ENCODE data around the gene WNT2.

Gene WNT2

DNA sequence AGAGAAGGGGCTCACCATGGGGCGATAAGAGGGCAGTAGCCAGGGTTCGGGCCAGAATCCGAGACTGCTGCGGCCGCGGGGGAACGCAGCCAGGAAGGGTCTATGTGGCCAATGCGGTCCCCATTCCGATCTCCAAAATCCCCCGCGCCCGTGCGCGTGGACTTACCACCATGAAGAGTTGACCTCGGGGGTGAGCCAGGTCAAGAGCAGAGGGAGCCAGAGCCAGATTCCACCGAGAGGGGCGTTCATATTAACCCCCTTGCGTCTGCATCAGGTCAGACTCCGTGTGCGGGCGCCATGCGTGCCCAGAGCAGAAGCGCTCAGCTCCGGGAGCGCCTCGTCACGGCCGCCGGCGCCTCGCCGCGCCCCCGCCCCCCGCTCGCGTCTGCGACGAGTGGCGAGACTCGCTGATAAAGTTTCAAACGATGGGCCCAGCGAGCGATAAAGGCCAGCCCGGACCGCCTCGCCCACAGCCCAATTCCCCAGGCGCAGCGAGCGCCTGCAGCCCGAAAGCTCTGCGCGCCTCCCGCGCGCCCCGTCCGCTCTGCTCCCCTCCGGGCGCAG is at the start of gene WNT2:
TSS of gene WNT2 (minus strand) at position 318 of the 564 bp plus-strand sequence. CDS start at position 249, 69 bp downstream.
- DNase-seq = no peak

DNA sequence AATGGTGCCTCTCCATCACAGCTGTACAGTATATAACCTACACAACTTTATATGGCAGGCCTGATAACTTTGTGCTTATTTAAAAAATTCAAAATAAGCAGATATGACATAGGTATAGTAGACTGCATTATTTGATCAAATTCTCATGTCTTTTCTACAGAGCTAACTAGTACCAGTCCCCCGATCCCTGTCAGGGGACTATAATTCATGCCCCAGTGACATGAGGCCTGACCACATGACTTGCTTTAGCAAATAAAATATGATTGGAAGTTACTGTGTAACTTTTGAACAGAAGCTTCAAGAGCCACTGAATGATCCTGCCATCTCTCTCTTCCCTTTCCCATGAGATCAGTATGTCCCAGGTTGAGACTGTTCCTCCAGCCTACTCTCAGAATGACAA is 49.2 kb upstream of the WNT2 start:
- DNase-seq = no peak

DNA sequence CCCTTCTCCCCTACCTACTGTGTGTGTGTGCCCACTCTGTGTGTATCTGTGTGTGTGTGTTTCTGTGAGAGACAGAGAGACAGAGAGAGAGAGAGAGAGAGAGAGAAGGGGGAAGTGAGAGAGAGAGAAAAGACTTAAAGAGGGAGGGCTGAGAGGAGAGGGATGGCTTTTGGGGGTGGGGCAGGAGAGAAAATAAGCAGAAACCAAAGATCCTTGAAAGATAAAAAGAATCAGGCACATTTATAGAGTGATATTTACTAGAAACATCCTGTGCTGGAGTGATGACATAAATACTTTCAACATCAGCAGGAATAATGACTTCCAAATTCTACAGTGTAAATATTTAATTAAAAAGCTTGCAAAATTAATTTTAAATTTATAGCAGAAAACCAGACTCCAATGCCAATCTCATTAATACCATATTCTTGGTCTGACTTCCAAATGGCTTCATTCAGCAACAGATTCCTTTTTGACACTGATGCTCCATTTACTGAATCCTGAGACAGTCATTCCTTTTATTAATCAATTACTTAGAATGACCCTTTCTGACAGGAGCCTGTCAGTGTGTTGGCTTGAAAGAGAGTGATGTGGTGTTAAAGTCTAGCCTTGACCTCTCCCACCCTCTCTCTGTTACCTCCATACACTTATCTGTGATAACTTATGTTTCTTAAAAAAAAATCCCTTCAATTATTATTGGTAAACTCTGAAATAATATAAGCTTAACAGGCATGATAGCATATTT is 41.7 kb upstream of the WNT2 start:
- DNase-seq = no peak

DNA sequence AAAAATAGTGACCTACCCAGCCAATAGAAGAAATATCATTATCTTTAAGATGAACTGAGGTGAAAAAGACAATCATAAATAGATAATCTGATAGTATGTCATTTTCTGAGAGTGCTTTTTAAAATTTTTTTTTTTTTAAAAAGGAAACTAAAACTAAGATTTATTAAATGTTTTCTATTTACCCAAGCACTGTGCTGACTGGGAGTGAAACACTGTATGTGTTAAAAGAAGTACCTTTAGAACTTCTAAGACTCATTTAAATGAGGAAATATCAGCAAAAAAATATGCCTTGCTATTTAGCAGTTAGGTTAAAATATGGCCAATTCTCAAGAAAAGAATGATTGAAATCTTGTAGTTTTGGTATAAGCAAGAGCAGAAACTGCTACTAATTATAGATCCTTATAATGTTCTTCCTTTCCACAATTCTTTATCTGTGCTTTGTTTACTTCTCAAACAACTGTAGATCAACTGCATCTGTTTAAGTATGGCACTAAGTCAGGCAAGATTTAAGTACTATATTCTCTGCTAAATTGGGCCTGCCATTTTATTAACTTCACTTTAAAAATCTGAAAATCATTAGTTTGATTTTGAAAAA is 39.5 kb upstream of the WNT2 start:
- DNase-seq = no peak

DNA sequence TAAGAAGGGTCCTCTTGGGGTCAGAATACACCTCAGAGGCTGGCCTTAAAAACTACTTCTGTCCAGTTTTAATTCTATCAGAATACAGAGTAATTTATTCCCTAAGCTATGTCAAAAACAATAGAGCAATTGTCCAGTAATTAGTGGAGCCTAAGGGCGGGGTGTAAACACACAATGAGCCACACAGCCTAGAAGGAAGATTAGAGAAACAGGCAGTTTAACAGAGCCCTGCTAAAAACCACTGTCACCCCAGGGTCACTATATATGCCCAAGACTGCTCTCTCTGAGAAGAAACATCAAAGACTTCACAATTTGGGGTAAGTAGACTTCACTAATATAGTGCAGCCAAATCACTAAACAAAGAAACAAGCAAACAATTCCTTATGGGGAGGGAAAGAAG is 27.2 kb upstream of the WNT2 start:
- DNase-seq = no peak

DNA sequence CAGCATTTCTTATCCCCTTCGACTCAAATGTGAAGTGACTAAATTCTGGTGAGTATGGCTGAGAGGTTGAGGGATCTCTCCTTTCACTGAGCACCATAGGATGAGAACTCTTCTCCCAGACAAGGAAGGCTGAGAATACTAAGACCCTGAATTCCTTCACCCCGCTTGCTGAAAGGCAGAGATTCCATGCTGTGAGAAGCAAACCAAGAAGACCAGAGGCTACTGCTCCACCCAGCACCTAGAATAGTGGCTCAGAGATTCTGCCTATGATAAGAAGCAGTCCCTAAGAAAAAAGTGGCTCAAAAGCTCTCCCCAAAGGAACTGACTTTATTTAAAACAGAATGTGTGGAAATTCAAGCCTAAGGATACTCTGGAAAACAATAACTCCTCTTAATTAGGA is 26.7 kb upstream of the WNT2 start:
- no peak for DNase-seq

DNA sequence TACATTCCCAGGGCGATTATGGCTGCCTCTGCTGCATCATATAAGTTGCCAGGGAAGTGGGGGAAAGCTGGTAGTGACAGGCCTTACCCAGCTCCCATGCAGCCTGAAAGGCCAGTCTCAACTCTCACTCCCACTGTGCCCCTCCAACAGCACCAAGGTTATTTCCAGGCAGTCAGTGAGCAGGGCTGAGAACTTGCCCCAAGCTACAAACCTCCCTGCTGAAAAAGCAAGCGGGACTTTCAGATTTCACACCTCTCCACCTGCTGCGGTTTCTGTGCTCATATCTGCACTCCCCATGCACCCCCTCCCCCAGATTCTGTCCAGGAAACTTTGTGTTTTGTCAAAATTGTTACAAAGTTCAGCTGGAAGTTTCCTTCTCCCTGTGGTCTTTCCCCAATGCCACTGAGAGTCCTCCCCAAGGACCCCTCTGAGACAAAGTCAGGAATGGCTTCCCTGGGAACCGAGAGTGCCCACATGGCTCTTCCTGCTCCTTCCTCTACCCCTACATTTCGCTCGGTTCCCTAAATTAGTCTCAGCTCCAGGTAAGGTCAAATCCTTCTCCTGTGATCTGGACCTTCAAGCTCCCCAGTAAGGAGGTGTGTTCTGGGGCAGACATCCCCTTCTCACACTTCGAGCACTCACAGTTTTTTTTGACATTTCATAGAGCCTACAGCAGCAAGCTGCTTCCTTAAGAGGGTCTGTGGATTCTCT is 25.3 kb upstream of the WNT2 start:
- DNase-seq = peak; percentile 17

DNA sequence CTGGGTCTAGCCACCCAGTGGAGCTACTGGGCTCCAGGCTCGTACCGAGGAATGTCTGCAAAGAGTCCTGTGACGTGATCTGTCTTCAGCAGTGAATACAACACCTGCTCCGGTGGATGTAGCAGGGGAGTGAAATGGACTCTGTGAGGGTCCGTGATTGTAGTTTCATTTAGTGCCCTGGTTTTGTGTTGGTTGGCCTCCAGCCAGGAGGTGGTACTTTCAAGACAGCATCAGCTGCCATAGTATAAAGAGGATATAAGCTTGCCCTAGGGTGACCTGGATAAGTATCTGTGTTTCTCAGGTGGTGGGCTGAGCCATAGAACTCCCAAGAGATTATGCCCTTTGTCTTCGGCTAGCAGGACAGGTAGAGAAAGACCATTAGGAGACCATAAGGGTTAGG is 24.6 kb upstream of the WNT2 start:
- no peak for DNase-seq

DNA sequence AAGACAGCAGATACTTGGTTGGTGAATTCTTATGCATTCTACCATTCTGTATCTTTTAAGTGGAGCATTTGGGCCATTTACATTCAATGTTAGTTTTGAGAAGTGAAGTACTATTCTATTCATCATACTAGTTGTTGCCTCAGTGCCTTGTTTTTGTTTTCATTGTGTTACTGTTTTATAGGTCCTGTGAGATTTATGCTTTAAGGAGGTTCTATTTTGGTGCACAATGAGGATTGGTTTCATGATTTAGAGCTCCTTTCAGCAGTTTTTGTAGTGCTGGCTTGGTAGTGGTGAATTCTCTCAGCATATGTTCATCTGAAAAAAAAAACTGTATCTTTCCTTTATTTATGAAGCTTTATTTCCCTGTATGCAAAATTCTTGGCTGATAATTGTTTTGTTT is 23.3 kb upstream of the WNT2 start:
- no peak for DNase-seq

DNA sequence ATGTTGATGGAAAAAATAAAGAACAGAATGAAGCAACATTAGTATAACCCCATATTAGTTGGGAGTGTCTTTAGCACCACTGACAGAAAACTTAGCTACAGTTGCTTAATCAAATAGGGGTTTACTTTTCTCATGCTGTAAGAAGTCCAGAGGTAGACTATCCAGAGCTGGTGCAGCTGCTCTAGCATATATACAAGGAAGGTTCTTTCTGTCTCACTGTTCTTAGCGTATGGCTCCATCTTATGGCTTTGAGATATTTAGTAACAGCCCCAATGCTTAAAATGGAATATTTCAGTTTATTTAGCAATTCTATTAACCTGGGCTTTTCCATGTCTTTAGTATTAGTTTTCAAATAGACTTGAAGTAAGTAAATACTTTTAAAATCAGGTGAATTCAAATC is 15.2 kb upstream of the WNT2 start:
- no peak for DNase-seq

DNA sequence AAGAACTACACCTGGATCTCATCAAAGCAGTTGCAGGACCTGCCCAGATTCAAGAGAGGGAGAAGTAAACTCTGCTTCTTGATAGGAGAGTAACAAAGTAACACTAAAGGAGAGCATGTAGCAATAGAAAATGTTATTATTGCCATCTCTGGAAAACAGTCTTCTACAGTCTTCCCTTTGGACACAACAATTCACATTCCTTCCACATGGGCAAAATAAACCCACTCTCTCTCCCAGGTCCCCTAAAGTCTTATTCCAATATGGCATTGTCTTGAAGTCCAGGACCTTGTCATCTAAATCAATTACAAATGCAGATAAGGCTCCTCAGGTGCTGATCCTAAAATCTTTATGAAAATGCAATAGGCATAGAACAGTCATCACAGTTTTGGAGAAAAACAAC is 10.3 kb upstream of the WNT2 start:
- DNase-seq = no peak

DNA sequence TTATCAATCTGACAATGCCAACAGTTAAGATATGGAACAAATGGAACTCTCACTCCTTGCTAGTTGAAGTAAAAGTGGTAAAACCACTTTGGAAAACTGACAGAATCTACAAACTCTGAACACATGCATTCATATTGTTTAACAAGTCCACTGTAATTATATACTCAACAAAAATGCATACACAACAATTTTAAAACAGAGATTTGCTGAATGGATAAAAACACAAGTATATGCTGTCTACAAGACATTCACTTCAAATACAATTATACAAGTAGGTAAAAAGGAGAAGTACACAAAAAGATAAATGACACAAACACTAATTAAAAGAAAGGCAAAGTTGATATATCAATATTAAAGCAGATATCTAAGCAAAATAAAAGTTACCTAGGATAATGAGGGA is 9.2 kb upstream of the WNT2 start:
- DNase-seq = no peak

DNA sequence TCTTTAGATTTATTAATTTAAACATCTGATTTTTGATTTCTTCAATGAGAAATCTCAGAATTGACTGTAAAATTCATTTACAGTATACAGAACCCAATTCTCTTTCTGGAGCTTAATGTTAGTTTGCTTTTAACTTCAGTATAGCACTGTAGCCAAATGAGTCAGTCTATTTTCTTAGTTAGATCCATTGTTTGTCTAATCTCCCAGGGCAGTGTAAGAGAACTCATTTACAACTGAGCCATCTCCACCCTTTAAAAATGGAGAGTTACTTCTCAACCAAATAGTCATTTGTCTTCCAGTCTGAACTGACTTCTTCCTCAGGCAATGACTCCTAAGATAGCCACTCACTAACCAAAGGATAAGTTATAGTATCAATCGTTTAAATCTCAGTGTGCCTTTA is 3.0 kb upstream of the WNT2 start:
- DNase-seq = no peak

DNA sequence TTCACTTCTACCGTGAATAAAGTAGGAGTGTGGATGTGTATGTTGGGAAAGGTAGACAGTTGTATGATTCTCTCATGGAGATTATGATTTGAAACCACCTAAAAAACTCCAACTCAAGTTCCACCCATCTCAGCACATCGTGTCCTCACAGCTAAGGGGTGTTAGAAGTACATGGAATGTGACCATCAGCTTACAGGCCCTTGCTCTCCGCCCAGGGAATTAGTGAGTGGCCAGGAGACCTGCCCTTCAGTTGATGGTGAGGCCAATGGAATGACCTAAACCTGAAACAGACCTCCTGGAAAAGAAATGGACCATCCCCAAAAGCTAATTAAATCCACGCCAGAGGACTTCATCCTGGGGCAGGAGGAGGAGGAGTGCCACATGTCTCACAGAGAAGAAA is 2.1 kb upstream of the WNT2 start:
- DNase-seq = no peak

DNA sequence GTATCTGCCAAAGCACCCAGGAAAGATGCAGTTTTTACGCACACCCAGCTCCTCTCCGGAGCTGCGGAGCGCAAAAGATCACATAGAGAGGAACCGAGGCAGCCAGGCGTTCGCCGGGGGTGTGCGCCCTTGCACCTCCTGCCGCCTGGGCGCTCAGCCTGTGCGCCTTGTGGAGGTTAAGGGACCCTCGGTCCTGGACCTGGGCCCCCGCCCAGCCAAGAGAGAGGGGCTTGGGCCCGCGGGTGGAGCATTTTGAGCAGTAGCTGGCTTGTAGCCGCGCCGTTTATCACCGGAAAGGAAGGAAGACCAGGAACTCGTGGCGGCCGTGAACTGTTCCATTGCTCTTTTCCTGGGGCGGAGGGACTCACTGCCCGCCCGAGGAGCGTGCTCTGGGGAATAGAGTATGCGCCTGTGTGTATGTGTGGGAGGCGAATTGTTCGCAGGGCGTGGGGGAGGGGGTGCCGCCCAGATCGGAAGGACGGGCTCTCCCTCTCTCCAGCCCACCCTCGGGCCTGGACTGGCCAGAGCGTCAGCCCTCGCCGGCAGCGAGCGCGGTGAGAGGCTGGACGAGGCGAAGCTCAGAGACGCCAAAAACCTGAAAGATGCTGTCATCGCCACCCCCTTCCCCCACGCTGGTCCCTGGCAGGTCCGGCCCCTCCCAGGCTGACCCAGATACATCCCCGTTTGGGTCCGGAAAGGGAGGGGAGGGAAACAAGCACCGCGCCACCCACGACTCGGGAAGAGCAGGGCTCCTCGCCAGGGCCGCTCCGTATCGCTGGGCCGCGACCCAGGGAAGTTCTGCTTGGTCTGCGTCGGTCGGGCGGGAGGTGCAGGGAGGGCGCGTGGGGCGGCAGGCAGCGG is 1.2 kb upstream of the WNT2 start:
- no peak for DNase-seq

DNA sequence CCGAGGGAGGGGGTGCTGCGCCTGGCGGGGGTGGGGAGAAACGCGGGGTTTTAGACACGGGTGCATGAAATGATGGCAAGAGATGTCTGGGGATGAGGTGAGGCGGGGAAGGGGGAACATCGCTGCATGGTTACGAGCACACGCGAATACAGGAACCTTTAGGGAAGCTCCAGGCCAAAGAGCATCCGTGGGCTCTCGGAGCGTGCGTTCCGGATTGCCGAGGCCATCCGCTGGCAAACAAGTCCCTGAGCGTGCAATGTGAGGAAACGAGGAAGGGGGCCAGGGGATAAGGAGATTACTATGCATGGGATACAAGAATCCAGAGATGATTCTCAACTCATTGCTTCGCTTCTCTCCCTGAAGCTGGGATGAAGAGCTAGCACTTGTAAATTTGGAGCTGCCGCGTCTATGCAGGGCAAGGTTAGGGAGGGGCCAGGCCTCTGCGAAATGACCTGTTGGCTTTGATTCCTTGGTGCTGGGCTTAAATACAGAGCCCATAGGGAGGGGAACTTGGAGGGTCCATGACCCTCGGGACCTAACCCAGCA is 520 bp upstream of the WNT2 start:
- DNase-seq = no peak

DNA sequence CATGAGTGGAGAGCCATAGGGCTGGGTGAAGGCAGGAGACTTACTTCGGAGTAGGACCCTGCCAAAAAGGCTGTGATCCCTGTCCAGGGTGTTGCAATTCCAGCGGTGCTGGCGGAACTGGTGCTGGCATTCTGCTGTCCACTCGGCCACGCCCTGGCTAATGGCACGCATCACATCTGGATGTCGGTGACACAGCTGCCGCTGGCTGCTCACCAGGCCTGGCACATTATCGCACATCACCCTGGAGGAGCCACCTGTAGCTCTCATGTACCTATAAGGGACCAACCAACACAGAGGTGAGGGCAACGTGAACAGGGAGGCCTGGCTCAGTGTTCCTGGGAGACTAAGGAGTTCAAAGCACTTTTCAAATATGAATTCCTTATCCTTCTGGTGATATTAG is 2.3 kb downstream of the WNT2 start:
- DNase-seq = no peak

DNA sequence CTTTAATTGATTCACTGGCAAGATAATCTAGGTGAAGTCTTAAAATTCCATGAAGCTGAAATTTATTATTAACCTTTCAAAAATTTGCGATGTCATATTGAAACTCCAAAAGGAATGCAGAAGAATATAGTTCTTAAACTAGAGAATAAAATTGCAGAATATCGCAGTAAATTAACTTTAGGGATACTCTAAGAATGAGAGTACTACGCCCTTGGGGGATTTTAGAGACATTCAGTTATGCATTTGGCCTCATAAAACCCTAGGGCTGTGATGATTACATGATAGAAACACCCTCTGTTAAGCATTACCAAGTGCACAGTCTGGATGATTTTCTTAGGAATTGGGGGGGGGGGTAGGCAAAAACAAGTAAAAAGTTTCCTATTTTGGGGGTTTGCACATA is 3.7 kb downstream of the WNT2 start:
- DNase-seq = no peak

DNA sequence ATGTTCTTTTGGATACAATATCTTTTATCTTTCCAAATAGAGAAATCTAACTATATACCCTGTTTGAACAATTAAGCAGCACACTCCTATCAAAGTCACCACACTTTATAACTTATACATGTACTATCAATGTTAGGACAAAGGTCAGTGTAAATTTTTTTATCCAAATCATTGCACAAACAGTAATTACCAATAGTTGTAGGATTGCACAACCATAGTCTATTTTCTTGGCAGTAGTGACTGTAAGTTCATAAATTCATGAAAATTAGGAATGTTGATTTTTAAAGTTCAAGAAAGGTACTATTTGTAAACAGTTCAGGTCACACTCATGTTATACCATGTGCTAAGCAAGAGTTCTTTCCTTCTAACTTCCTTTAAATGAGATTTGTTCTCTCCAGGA is 9.3 kb downstream of the WNT2 start:
- no peak for DNase-seq

DNA sequence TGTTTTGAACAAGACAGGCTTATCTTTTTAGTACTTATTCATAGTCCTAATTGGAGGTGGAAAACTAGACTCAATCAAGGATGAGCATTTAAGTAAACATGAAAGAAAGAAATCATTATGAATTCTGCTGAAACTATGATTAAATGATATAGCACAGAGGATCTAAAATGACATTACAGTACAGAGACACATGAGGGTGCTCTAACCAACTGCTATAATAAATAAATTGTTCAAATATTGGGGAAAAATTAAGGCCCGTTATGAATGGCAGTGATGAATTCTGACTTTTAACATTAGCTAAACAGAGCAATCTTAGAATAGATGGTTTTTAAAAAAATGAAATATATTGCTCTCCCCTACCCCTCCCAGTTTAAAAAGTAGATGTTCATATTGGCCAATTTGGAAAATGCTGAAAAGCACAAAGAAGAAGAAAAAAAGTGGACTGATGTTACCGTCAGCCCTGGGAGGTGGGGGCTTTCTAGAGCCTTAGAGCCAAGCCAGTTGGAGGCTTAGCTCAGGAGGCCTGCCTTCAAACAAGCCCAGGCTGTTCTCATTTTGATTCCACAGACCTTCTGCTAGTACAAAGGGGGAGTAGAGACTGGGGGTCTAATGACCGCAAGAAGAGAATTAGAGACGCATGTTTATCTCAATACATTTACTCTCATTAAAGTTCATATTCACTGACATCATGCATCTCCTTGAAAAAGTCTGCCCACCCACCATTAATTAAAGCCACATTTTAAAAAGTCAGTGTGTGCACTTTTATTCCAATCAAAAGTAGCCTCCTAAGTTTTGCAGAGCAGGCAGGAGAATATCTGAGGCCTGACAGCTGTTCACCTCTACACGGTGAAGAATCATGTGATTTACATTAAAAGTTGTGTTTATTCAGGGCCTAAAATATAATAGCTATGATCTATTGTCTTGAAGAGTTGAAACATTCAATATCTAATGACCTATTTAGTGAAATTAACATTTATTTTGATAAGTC is 10.0 kb downstream of the WNT2 start:
- no peak for DNase-seq

DNA sequence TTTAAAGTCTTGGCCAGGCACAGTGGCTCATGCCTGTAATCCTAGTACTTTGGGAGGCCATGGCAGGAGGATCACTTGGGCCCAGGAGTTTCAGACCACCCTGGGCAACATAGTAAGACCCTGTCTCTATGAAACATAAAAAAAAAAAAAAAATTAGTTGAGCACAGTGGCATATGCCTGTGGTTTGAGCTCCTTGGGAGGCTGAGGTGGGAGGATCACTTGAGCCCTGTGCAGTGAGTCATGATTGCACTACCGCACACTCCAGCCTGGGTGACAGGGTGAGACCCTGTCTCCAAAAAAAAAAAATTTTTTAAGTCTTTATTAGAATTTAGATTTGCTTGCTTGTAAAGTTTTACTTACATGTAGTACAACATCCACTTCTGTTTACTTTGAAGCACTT is 14.0 kb downstream of the WNT2 start:
- DNase-seq = no peak

DNA sequence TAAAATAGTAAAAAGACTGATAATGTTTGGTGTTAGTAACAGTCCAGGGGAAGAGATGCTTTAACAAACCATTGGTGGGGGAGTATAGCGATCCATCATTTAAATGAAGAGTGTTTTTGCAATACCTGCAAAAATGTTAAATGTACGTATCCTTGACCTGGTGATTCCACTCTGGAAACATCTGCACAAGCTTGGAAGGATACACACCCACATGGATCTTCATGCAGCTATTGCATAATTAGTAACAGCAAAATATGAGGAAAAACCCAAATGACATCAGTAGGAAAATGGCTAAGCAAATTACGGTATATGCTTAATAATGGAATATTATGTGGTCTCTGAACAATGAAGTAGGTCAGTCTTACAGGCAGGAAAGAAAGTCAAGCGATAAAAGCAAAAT is 20.5 kb downstream of the WNT2 start:
- DNase-seq = no peak

All from RPMI8226 (cell line).